Measurements from ENCODE around the gene STUB1. TPM values are rescaled to one million over a fixed set of nuclear protein-coding genes. Genes with fewer than 3 reads are reported as not detected.

STUB1 gene
- total RNA-seq, 1 experiment from 2014 or later, result 102 TPM

DNA sequence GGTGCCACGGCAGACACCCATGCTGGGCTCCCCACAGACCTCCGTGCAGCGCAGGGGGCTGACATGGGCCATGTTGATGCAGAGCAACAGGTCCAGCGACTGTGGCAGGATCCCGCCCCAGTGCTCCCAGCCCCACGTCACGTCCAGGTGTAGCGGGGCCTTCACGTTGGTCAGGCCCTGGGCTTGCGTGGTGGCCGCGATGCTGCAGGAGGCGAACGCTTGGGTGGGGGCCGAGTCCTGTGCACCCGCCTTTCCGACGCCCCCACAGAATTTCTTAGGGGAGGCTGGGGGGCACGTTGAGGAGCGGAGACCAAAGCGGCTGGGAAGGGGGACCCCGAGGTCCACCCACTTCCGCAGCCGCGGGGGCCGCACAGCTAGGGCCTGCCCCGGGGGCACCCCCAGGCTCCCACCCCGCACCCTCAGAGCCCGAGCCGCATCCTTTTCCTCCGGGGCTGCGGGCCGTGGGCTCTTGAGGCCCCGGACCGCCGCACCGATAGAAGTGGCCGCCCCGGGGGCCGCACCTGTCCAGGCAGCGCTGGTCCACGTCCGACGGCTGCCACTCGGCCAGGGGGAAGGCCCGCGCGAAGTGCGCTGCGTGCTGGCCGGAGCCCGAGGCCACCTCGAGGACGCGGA is 44.5 kb upstream of the STUB1 start:
- Histone ChIP-seq H2BK5ac (ENCODE audit: insufficient read length, low read length) (no peak overlapping the region), H3K4ac (ENCODE audit: low read depth, low read length) (no peak overlapping the region), H3K23me2 (ENCODE audit: insufficient read length, low read depth, low read length, poor library complexity, severe bottlenecking) (peaks cover 12% of the 10 kb centered on the region), H4K8ac (replicated peaks; ENCODE audit: insufficient read length, low read depth, low read length) (no peak overlapping the region), H3T11ph (ENCODE audit: low read length) (no peak overlapping the region), H2BK20ac (ENCODE audit: low read depth, low read length, poor library complexity, severe bottlenecking) (no peak overlapping the region), H3K79me1 (ENCODE audit: insufficient read depth, low read depth, low read length, poor library complexity, severe bottlenecking) (no peaks in the 10 kb centered on the region), H3K9ac (ENCODE audit: extremely low read depth, insufficient read length, low read length) (peak overlapping the region; percentile 63), H3K14ac (ENCODE audit: insufficient read depth, low read length) (no peak overlapping the region), H3K56ac (ENCODE audit: insufficient read length, low read depth, low read length) (no peak overlapping the region), H2BK12ac (ENCODE audit: insufficient read length, low read depth, low read length) (no peak overlapping the region), H4K91ac (ENCODE audit: insufficient read length, low read depth, low read length) (no peak overlapping the region), H3K4me2 (ENCODE audit: insufficient read depth, insufficient read length, low read length) (peak overlapping the region; percentile 50), H2BK15ac (ENCODE audit: low read depth, low read length) (no peak overlapping the region), H3K27me3 (ENCODE audit: insufficient read depth, low read length) (no peaks in the 10 kb centered on the region), H3K18ac (ENCODE audit: insufficient read length, low read depth, low read length) (no peak overlapping the region), H4K20me1 (ENCODE audit: control insufficient read depth, insufficient read depth, insufficient read length) (no peaks in the 10 kb centered on the region), H4K5ac (ENCODE audit: insufficient read length, low read depth, low read length) (no peak overlapping the region), H3K79me2 (ENCODE audit: insufficient read depth, low read length) (peaks cover 2% of the 10 kb centered on the region; the same call in 1 of the 2 replicates), H2BK120ac (ENCODE audit: low read depth, low read length, poor library complexity, severe bottlenecking) (no peak overlapping the region), H3K4me1 (ENCODE audit: insufficient read depth, low read length) (no peaks in the 10 kb centered on the region; the same call in 1 of the 2 replicates), H3K9me3 (ENCODE audit: control insufficient read depth, low read depth, low read length) (no peaks in the 10 kb centered on the region), H3K27ac (ENCODE audit: insufficient read length, low read depth, low read length) (no peak overlapping the region), H2AK5ac (ENCODE audit: insufficient read length, low read length) (no peak overlapping the region), H2AFZ (ENCODE audit: low read length) (no peak overlapping the region), H3K23ac (ENCODE audit: insufficient read length, low read depth, low read length) (no peak overlapping the region)
- peaks cover 3% of the 10 kb centered on the region in 2 experiments; a peak in 2 of 5 replicates for H3K9me3 Mint-ChIP-seq
- no peak for DNase-seq
- TF ChIP-seq CTCF (conservative IDR thresholded peaks at IDR 0.05), result no peak
- WGBS (ENCODE audit: extremely low coverage, insufficient read length, low lambda C conversion rate), result no CpG with 5 or more reads among the region's 55 CpGs
- peaks cover 0 to 6% (median 1%) of the 10 kb centered on the region in 3 experiments; a peak in 4 of 7 replicates for H3K36me3 Mint-ChIP-seq (ENCODE audit: insufficient read depth in 1 of 3, low read depth in 3 of 3)
- H3K27me3 Mint-ChIP-seq (ENCODE audit: low read depth), result peaks cover 2% of the 10 kb centered on the region; the same call in 1 of the 2 replicates
- no peak overlapping the region for H3K27ac Mint-ChIP-seq
- peaks cover 11 to 28% of the 10 kb centered on the region in 2 experiments for H3K4me1 Mint-ChIP-seq
- H3K4me3 Mint-ChIP-seq, result peak overlapping the region; percentile 82 to 96

Measured in H9 (cell line).